SKM-1 (cell line): Measurements from ENCODE around the gene NCAN.
"Not testable (repeated sequence)": the region's sequence is repeated elsewhere in the genome, so short reads cannot be mapped to it uniquely, and the experiment has no call there.

ENCODE experiments used
- DNase-seq: peaks from one replicate; lab custom pipeline; 2025; ENCODE audit not compliant: unreplicated experiment; lab: John Stamatoyannopoulos, UW

Gene NCAN

DNA sequence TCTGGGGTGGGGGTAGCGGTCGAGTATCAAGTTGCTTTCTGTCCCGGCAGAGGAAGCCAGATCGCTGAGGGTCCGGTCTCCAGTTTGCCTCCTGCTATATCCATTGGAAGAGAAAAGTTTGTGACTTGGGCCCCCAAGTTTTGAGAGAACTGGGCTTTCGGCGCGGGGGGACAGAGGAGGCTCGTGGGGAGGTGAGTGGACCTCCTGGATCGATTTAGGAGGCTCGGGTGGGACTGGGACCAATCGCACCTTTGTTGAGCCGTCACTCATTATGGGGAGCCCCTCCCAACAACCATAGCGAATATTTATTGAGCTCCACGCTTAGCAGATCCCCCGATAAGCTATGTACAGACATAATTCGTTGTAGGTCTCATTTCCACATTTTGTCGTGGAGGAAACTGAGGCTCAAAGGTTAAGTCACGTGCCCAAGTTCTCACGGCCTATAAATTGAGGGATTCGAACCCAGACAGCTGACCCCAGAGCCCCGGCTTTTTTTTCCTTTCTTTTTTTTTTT, 18.8 kb upstream of the NCAN start:
- no peak for DNase-seq

DNA sequence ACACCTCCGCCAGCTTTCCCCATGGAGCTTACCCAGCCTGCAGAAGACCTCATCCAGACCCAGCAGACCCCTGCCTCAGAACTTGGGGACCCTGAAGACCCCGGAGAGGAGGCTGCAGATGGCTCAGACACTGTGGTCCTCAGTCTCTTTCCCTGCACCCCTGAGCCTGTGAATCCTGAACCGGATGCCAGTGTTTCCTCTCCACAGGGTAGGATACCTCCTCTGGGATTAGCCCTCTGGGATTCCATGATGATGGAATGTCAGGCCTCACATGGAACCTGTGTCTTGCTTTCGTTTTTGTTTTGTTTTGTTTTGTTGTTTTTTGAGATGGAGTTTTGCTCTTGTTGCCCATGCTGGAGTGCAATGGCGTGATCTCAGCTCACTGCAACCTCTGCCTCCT, 17.8 kb upstream of the NCAN start:
- DNase-seq, result no peak

DNA sequence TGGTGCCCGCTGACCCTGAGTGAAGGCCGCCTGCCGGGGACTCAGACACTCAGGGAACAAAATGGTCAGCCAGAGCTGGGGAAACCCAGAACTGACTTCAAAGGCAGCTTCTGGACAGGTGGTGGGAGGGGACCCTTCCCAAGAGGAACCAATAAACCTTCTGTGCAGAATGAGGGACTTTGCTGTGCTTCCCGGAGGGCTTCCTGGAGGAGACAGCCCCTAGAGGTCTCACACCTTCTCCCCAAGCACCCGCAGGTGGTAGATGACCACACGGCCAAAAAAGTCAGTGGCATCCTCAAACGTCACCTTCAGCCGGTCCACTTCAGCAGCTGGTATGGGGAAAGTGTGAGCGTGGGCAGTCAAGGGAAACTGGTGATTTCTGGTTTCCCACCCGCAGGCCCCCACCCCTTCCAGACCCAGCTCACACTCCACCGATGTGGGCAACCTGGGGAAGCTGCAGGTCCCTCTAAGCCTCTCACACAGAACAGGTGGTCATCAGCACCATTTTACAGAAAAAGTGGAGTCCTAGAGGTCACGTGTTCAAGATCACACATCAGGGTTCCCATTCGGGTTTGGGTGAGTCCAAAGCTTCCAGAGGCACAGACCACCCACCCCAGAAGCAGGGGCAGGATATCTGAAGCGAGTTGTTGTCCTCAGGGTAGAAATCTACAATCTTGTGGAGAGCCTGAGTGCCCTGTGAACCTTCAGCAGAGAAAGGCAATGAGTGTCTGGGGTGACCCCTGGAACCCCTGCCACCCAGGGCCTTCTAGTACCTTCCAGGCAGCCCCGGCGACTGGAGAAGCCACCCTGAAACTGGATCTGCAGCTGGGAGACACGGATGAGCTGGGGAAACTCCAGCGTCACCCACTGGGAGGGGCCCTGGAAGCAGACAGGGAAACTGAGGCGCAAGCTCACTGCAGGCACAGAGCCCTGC, 9.8 kb upstream of the NCAN start:
- DNase-seq, result no peak

DNA sequence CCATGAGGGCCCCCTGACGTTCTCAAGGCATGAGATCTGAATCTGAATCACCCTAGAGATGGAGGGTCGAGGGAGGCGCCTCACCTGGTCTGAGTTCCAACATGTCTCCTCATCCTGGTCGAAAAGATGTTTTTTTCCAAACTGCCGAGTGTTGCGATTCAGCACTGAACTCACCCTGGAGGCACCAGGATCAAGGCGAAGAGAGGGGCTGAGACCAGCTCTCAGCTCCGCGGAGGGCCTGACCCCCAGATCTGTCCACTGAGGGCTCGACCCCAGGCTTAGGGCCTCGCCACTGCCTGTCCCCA, 9.1 kb upstream of the NCAN start:
- no peak for DNase-seq

DNA sequence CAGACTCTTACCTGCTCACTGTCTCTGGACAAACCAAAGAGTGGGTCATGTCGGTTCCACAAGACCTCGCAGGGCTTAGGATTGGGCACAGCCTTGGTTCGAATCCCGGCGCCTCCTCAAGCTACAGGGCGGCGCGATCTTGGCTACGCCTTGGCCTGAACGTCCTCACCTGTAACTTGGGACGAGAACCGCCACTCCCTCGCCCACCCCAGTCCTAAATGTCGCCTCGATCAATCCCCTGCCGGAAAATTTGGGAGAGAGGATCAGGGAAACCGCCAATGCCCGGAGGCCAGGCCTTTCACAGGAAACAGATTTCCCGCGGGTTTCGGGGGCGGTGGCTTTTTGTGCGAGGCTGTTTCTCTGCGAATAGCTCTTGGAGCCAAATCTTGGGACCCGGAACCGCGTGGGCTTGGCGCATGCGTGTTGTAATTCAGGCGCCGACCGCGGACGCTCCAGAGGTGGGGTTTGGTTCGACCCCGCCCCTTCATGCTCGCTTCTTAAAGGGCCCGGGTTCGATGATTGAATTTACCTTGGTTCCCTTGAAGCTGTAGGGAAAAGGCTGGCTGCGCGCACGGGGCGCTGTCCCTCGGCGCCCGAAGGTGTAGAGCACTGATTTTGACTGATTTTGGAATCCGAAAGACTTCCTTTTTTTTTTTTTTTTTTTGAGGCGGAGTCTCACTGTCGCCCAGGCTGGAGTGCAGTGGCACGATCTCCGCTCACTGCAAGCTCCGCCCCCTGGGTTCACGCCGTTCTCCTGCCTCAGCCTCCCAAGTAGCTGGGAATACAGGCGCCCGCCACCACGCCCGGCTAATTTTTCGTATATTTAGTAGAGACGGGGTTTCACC, 8.5 kb upstream of the NCAN start, which contains the start of gene NR2C2AP:
TSS of gene NR2C2AP (minus strand) at position 403 of the 845 bp plus-strand sequence. CDS start at position 49, 354 bp downstream.
- DNase-seq, result peak; percentile 87

DNA sequence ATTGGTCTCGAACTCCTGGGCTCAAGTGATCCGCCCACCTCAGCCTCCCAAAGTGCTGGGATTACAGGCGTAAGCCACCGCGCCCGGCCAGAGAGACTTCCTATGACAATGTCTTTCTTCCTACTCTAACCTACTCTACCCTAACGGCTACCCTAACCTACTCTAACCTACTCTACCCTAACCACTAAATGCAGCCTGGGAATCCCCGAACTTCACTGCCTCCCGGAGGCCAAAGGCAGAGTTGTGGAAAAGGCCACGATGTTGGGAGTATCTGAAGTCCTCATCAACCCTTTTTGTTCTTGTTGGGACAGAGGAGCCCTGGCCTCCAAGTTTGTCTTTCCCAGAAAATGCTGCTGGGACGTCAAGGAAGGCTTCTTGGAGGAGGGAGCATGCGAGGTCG, 7.6 kb upstream of the NCAN start:
- no peak for DNase-seq

DNA sequence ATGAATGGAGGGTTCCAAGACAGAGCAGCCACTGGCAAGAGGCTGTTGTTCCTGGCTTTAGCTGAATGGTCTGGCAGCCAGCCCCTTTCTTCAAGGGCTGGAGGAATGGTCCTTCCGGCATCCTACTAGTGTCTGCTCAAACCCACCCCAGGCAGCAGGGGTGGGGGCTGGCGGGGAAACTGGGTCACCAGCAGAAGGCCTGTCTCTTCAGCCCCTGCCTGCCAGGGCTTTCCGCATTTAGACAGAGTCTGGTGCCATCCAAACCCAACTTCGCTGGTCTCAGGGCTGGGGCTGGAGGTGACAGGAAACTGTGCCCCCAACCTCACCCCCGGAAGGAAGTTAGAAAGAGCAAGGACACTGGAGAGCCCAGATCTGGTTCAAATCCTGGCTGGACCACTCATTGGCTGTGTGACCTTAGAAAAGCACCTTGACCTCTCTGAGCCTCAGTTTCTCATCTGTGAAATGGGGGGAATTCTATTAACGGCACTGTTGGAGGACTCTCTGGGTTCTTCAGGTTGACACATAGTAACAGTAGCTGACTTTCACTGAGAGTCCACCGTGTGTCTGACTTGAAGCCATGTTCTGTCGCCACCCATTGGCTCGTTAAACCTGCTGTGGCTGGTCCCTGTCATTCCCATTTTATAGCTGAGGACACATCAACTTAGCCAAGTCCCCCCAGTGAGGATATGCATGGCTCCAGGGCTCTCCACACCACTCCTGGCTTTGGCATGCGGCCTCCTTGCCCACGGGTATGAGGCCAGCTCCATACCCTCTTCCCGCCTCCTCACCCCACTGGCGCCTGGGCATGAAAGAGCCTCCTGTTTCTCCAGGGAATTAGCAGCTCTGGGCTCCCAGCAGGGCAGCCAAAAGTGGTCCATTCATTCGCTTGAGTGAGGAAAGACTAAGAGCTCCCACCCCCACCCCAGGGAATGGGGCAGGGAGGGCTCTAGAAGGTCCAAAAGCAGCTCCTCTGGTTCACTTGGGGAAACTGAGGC, 6.0 kb upstream of the NCAN start:
- DNase-seq, result no peak

DNA sequence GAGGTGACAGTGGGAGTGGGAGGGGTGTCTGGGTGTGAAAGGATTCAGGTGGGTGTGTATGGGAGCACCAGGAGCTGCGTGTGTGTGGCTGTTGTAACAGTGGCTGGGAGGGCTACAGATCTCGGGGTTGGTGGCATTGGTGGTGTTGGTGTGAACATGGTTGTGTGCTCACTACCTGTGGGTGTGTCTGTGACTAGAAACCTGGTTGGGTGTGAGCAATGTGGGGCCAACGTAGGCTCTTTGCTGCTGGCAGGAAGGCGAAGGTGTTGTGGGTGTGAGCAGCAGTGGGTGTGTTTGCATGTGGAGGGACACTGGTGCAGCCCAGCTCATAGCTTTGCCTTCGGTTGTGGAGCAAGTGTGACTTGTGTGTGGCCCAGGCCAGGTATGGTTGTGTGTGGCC, 4.8 kb upstream of the NCAN start:
- no peak for DNase-seq

DNA sequence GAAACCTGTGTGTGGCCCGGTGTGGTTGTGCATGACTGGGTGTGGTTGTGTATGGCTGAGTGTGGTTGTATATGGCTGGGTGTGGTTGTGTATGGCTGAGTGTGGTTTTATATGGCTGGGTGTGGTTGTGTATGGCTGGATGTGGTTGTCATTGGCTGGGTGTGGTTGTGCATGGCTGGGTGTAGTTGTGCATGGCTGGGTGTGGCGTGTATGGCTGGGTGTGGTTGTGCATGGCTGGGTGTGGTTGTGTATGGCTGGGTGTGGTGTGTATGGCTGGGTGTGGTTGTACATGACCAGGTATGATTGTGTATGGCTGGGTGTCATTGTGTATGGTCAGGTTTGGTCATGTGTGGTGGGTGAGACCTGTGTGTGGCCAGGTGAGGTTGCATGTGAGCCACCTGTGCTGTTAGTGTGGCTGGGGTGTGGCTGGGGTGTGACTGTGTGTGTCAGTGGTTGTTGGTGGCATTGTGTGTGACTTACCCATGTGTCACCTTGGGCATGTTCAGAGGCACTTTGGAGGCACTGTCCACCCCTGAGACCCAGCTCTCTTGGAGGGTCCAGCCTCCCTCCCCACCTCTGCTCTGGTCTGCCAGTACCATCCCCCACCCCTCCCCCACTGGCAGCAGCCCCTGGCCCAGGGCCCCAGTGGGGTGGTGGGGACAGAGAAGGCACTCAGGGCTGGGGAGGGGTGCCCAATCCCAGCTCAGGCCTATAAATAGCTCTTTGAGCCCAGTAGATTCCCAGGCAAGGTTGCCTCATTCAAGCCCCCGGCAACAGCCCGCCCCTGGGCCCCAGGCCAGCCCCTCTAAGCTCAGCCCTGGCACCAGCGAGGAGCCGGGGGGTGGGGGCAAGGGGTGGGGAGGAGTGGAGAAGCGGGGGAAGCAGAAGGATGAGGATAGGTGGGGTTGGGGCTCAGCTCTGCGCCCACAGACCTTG, 3.9 kb upstream of the NCAN start:
- DNase-seq, result no peak

DNA sequence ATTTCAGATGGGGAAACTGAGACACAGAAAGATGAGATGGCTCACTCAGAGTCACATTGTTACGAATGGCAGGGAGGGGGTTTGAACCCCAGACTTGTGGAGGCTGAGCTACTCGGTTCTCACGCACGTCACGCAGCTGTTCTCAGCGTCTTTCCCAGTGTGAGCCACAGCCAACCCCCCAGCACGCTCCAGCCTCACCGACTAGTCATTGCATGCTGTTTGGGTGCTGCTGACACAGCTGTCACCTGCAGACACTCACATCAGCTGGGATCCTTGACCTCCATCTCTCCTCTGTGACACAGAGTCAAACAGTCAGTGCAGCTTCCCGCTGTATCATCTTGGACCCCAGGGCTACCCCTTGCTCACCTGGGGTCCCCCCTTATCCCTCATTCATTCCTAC, 2.4 kb upstream of the NCAN start:
- DNase-seq, result no peak

DNA sequence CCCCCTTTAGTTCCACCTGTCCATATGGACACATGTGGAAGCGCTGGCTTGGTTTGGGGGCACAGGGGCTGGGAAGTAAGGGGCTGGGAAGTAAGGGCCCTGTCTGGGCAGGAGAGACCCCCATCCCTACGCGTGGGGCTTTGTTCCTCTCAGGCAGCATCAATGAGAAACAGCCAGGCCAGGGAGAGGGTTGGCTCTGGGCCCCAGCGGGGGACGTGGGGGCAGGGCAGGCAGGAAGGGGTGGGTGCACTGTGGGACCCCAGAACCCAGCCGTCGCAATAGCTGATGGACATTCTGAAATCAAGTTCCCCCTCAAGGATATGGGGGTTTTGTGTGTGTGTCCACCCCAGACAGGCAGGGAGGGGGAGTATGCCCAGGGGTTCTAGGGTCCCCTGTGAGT, 1.2 kb downstream of the NCAN start:
- DNase-seq, result no peak

DNA sequence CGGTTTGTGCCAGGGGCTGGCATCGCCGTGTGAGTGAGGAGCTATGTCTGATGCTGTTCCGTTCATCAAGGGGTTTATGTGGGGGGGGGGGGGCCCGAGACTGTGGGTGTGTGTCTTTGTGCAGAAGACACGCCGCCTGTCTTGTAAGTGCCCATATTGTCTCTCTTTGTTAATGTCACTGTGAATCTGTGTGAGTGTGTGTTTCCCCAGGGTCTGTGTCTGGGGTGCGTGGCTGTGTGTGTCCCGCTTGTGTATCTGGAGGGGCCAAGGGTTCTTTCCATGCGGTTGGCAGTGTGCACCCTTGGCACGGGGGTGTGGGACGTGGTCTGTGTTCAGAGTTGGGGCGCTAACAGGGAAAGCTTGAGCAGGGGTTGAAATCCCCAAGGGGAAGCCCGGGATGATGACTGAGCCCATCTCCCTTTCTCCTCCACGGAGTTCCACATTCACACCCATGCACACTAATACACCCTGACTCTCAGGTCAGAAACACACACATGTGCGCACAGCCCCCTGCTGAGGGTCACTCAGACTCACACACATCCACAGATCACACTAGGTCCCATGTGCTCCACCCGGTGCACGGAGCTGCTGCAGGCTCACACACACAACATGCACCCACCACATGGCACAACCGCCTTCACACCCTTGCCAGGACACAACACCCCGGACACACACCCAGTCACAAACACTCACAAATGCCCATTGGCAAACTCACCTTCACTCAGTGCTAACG, 1.8 kb downstream of the NCAN start:
- DNase-seq, result no peak

DNA sequence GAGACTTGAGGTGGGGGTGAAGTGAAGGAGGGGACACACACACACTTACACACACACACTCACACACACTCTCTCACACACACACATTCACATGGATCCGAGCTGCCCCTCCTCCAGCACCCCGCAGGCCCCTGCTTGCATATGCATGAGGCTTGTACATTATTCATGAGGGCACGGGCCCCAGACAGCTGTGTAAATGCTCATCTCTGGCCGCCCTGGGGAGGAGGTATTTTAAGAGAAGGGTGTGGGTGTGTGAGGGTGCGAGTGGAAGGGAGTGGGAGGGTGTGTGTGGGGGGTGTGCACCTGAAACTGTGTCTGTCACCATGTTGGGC, 2.4 kb downstream of the NCAN start:
- DNase-seq, result no peak

DNA sequence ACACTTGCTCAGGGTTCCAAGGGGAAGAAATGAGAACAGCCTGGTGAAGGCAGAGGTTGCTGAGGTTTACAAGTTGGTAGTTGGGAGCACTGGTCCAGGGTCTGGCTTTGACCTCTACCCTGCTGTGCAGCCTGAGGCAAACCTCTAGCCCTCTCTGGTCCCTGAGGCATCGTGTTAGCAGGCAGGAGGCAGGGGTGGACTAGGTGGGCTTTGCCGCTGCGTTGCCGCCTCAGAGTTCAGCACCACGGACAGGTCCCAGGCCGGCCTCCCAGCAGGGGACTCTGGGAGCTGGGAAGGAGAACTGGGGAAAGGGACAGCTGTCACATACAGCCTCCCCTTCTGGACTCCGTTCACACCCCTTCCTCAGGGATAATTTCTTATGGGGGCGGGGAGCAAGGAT, 3.1 kb downstream of the NCAN start:
- DNase-seq, result no peak

DNA sequence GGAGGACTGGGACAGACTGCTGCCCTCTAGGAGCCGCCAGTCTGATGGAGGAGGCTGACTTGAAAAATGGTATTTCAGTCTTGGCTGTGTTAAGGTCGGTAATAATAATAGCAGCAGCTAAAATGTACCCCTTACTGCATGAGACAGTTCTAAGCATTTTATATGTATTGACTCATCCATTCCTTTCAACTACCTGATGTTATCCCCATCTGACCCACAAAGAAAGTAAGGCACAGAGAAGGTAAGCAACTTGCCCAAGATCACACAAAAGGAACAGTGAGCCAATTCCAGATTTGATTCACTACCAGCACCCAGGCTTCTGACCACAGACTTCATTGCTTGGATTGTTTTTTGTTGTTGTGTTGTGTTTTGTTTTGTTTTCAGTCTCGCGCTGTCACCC, 4.0 kb downstream of the NCAN start:
- no peak for DNase-seq

DNA sequence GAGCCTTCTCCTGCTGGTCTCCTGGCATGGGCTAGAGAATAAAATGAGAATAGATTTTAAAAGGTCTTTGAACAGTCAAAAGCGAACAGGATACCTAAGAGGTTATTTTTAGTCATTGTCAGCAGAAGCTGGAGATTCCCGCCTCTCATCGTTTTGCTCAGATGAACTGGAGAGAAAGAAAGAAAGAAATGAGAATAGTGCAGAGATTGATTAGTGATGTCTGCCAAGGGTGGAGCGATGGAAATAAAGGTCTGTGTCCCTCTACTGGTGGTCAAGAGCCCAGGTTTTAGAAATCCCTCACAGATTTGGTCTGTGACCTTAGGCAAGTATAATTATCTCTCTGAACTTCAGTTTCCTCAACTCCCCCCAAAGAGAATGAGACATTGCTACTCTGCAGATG, 5.3 kb downstream of the NCAN start:
- no peak for DNase-seq

DNA sequence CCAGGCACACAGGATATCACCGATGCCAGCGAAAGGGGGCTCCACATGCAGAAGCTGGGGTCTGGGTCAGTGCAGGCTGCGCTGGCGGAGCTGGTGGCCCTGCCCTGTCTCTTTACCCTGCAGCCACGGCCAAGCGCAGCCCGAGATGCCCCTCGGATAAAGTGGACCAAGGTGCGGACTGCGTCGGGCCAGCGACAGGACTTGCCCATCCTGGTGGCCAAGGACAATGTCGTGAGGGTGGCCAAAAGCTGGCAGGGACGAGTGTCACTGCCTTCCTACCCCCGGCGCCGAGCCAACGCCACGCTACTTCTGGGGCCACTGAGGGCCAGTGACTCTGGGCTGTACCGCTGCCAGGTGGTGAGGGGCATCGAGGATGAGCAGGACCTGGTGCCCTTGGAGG, 7.2 kb downstream of the NCAN start:
- DNase-seq, result no peak

DNA sequence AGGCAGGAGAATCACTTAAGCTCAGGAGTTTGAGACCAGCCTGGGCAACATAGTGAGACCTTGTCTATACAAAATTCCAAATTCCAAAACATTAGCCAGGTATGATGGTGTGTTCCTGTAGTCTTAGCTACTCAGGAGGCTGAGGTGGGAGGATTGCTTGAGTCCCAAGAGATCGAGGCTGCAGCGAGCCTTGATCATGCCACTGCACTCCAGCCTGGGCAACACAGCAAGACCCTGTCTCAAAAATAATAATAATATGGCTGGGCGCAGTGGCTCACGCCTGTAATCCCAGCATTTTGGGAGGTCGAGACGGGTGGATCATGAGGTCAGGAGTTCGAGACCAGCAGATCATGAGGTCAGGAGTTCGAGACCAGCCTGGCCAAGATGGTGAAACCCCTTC, 9.2 kb downstream of the NCAN start:
- DNase-seq, result not testable (repeated sequence)

DNA sequence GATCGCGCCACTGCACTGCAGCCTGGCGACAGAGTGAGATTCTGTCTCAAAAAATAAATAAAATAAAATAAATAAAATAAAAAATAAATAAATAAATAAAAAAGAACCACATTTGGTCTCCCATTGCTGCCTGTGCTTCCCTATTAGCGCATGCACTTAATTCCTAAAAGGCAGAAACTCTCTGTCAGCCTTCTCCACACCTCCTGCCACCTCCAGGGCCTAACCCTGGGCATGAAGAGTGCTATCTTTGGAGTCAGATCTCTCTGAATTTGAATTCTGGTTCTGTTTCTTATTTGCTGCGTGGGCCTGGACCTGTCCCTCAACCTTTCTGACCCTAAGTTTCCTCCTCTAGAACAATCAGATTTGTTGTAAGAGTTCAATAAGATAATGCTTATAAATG, 11.3 kb downstream of the NCAN start:
- DNase-seq, result no peak
